ENCODE measurements around the gene PRPF40B.

PRPF40B gene

GRCh38 chr12:49623142-49623904 is at the start of gene PRPF40B:
TSS of gene PRPF40B (plus strand) at chr12:49623561. CDS start at chr12:49623591, 30 bp downstream.
- no peak for TF ChIP-seq Cebpa-rat (IDR thresholded peaks at IDR 0.05)
- no peaks in the 10 kb centered on the region for H3K9me3 ChIP-seq
- H3K27me3 ChIP-seq, result no peaks in the 10 kb centered on the region
- peaks cover 37% of the 10 kb centered on the region for H3K4me1 ChIP-seq
- H3K36me3 ChIP-seq, result no peaks in the 10 kb centered on the region
- H3K4me3 ChIP-seq, result peak within 1 kb of the TSS; percentile 65
- H4K20me1 ChIP-seq, result no peaks in the 10 kb centered on the region
- H3K9ac ChIP-seq, result peak within 1 kb of the TSS; percentile 74
- H3K27ac ChIP-seq, result peak within 1 kb of the TSS; percentile 64
- H3K4me2 ChIP-seq, result peak within 1 kb of the TSS; percentile 94

GRCh38 chr12:49577589-49578315 is 45.6 kb upstream of the PRPF40B start:
- peaks cover 46% of the 10 kb centered on the region for H3K36me3 ChIP-seq
- no peak overlapping the region for H3K9ac ChIP-seq

GRCh38 chr12:49578471-49579112 is 44.8 kb upstream of the PRPF40B start:
- no peak for TF ChIP-seq Cebpa-rat (IDR thresholded peaks at IDR 0.05)
- no peak overlapping the region for H3K4me2 ChIP-seq
- H3K9me3 ChIP-seq, result no peaks in the 10 kb centered on the region
- H3K27ac ChIP-seq, result no peak overlapping the region
- H3K9ac ChIP-seq, result no peak overlapping the region
- peaks cover 41% of the 10 kb centered on the region for H3K36me3 ChIP-seq
- no peaks in the 10 kb centered on the region for H3K27me3 ChIP-seq
- peaks cover 26% of the 10 kb centered on the region for H3K4me1 ChIP-seq
- H4K20me1 ChIP-seq, result peaks cover 52% of the 10 kb centered on the region
- no peak overlapping the region for H3K4me3 ChIP-seq

More at GRCh38 chr12:49577589-49578315, 45.6 kb upstream of the PRPF40B start:
- no peak overlapping the region for H3K4me3 ChIP-seq
- H3K4me2 ChIP-seq, result no peak overlapping the region
- no peaks in the 10 kb centered on the region for H3K9me3 ChIP-seq
- H3K27ac ChIP-seq, result no peak overlapping the region
- no peak for TF ChIP-seq Cebpa-rat (IDR thresholded peaks at IDR 0.05)
- H3K4me1 ChIP-seq, result peaks cover 22% of the 10 kb centered on the region
- H4K20me1 ChIP-seq, result peaks cover 56% of the 10 kb centered on the region
- H3K27me3 ChIP-seq, result no peaks in the 10 kb centered on the region

- Histone ChIP-seq H3K36me3 (peaks cover 32% of the 10 kb centered on the region), H3K9ac (0 out of 2 replicates have a peak overlapping the region, but pooled peaks have one; percentile 30), H3K4me3 (no peak overlapping the region), H3K27me3 (no peaks in the 10 kb centered on the region), H4K20me1 (peaks cover 52% of the 10 kb centered on the region), H3K4me1 (peaks cover 47% of the 10 kb centered on the region), H3K9me3 (no peaks in the 10 kb centered on the region), H3K27ac (no peak overlapping the region), H3K4me2 (peak overlapping the region; percentile 43)
- TF ChIP-seq Cebpa-rat (IDR thresholded peaks at IDR 0.05), result no peak
Measured at GRCh38 chr12:49580572-49581535, 42.5 kb upstream of the PRPF40B start.

- no peak for TF ChIP-seq Cebpa-rat (IDR thresholded peaks at IDR 0.05)
- H3K9ac ChIP-seq, result no peak overlapping the region
- peaks cover 45% of the 10 kb centered on the region for H4K20me1 ChIP-seq
Measured at GRCh38 chr12:49582201-49582600, 41.2 kb upstream of the PRPF40B start.

GRCh38 chr12:49582850-49583249 is 40.5 kb upstream of the PRPF40B start:
- H3K4me1 ChIP-seq, result peaks cover 47% of the 10 kb centered on the region
- peaks cover 32% of the 10 kb centered on the region for H3K36me3 ChIP-seq
- H3K9me3 ChIP-seq, result no peaks in the 10 kb centered on the region
- peaks cover 39% of the 10 kb centered on the region for H4K20me1 ChIP-seq
- H3K27me3 ChIP-seq, result no peaks in the 10 kb centered on the region
- H3K4me3 ChIP-seq, result no peak overlapping the region
- no peak overlapping the region for H3K27ac ChIP-seq
- TF ChIP-seq Cebpa-rat (IDR thresholded peaks at IDR 0.05), result no peak
- no peak overlapping the region for H3K9ac ChIP-seq
- H3K4me2 ChIP-seq, result no peak overlapping the region

More at GRCh38 chr12:49582201-49582600, 41.2 kb upstream of the PRPF40B start:
- H3K4me2 ChIP-seq, result peak overlapping the region; percentile 43
- no peaks in the 10 kb centered on the region for H3K9me3 ChIP-seq
- H3K27ac ChIP-seq, result no peak overlapping the region
- H3K4me1 ChIP-seq, result peaks cover 47% of the 10 kb centered on the region
- no peak overlapping the region for H3K4me3 ChIP-seq
- no peaks in the 10 kb centered on the region for H3K27me3 ChIP-seq
- H3K36me3 ChIP-seq, result peaks cover 32% of the 10 kb centered on the region

GRCh38 chr12:49583366-49584094 is 39.8 kb upstream of the PRPF40B start:
- Histone ChIP-seq H3K4me3 (no peak overlapping the region), H3K4me2 (peak overlapping the region; percentile 83), H3K9me3 (no peaks in the 10 kb centered on the region), H3K27ac (no peak overlapping the region), H3K36me3 (peaks cover 38% of the 10 kb centered on the region), H3K9ac (0 out of 2 replicates have a peak overlapping the region, but pooled peaks have one; percentile 64), H4K20me1 (peaks cover 32% of the 10 kb centered on the region), H3K27me3 (no peaks in the 10 kb centered on the region), H3K4me1 (peaks cover 52% of the 10 kb centered on the region)
- no peak for TF ChIP-seq Cebpa-rat (IDR thresholded peaks at IDR 0.05)

- Histone ChIP-seq H3K27me3 (no peaks in the 10 kb centered on the region), H3K9me3 (no peaks in the 10 kb centered on the region), H3K9ac (peak overlapping the region; percentile 64), H3K36me3 (peaks cover 45% of the 10 kb centered on the region), H3K27ac (peak overlapping the region; percentile 57), H3K4me1 (peaks cover 59% of the 10 kb centered on the region), H4K20me1 (peaks cover 21% of the 10 kb centered on the region), H3K4me2 (peak overlapping the region; percentile 83), H3K4me3 (no peak overlapping the region; the same call in 1 of the 2 replicates)
- no peak for TF ChIP-seq Cebpa-rat (IDR thresholded peaks at IDR 0.05)
Measured at GRCh38 chr12:49584591-49584990, 38.8 kb upstream of the PRPF40B start.
